GM12874 (cell line): ENCODE data around the gene FGGY.

ENCODE experiments used
- TF ChIP-seq, protein P1 (sequence below): IDR thresholded peaks from 2 replicates; pipeline ENCODE4 v1.5.1; 2011; ENCODE audit warnings: low read depth, mild to moderate bottlenecking, control low read depth, low read length, moderate library complexity; ENCODE audit not compliant: insufficient read depth

Gene FGGY

GRCh38 chr1:59263111-59263510 lies 33.8 kb upstream of the FGGY start:
- TF ChIP-seq, protein P1, sequence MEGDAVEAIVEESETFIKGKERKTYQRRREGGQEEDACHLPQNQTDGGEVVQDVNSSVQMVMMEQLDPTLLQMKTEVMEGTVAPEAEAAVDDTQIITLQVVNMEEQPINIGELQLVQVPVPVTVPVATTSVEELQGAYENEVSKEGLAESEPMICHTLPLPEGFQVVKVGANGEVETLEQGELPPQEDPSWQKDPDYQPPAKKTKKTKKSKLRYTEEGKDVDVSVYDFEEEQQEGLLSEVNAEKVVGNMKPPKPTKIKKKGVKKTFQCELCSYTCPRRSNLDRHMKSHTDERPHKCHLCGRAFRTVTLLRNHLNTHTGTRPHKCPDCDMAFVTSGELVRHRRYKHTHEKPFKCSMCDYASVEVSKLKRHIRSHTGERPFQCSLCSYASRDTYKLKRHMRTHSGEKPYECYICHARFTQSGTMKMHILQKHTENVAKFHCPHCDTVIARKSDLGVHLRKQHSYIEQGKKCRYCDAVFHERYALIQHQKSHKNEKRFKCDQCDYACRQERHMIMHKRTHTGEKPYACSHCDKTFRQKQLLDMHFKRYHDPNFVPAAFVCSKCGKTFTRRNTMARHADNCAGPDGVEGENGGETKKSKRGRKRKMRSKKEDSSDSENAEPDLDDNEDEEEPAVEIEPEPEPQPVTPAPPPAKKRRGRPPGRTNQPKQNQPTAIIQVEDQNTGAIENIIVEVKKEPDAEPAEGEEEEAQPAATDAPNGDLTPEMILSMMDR, result no peak

GRCh38 chr1:59265622-59266021 lies 31.3 kb upstream of the FGGY start:
- TF ChIP-seq, protein P1, result no peak

GRCh38 chr1:59266180-59266926 lies 30.5 kb upstream of the FGGY start:
- TF ChIP-seq, protein P1, result no peak

DNA sequence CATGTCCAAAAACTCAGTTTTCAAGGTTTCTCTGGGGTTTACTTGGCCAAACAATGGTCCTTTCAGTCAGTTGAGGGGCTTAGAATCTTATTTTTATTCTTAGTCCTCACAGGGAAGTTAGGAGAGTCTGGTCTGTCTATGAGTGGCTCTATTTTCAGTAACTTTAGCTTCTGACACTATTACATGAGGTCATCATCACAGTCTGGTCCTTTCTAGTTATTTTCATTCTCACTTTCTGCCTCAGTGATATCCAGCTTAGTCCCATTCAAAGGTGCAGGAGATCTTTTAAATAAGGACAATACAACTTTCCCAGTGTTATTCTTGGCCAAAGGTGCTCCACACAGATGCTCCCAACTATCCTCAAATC lies 30.0 kb upstream of the FGGY start:
- TF ChIP-seq, protein P1, result no peak

GRCh38 chr1:59268406-59268805 lies 28.5 kb upstream of the FGGY start:
- TF ChIP-seq, protein P1, result no peak

DNA sequence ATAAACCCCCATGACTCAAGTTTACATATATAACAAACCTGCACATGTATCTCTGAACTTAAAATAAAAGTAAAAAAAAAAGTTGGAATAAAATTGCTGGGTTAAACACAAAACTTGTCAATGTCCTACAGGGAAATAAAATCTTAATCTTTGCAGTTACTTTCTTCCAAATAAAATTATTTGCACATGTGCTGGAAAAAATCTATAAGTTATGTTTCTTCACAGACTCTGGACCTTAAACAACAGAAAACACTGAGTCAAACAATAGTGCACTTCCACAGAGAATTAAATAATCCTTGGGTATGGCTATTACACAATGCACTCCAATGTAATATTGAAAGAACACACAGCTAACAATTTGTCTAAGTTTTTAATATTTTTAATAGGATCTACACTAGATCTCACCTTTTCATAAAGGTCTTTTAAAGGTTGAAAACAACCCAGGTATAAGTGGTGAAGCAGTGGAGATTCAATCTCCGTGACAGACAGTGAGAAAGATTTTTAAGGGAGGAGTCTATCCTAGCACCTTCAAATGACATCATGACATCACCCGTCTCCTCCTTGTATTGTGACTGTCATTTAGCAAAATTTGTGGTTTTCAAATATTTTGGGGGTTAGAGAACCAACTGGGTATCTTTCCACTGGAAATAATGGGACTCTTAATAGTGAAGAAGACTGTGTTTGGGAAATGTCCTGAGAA lies 25.2 kb upstream of the FGGY start:
- TF ChIP-seq, protein P1, result no peak

DNA sequence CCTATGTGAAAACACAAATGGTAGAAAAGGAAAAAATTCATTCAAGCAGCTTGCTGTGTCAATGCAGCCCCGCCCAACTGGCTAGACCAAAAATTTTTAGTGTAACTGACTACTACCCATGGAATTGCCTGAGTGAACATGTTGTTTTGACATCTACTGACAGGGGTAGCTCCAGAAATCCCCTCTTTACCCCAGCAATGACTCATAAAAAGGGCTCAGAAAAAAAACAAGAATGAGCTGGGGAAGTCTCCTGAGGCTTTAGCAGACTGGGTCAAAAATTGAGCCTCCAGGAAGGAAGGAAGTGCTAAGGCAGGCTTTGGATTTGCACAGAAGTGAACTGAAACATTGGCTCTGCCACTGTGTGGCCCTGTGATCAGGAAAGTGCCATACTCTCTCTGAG lies 24.4 kb upstream of the FGGY start:
- TF ChIP-seq, protein P1, result no peak
